Measurements from ENCODE around the gene ARID4A. TPM values are rescaled to one million over a fixed set of nuclear protein-coding genes. Genes with fewer than 3 reads are reported as not detected.
"Not testable (repeated sequence)": the region's sequence is repeated elsewhere in the genome, so short reads cannot be mapped to it uniquely, and the experiment has no call there.

The ARID4A gene
- total RNA-seq, 1 donor from 2014 or later = 9.5 TPM

GRCh38 chr14:58367296-58367695 is 68.9 kb downstream of the ARID4A start:
- no peak for ATAC-seq

GRCh38 chr14:58368956-58369355 is 70.6 kb downstream of the ARID4A start:
- no peak for ATAC-seq

GRCh38 chr14:58376791-58377190 is 78.4 kb downstream of the ARID4A start:
- ATAC-seq = no peak

GRCh38 chr14:58390830-58391229 is 92.5 kb downstream of the ARID4A start:
- ATAC-seq = no peak

GRCh38 chr14:58395562-58395811 is 97.1 kb downstream of the ARID4A start:
- no peak for ATAC-seq

- peak; percentile 93 for ATAC-seq
Observed at GRCh38 chr14:58395812-58396788, 97.7 kb downstream of the ARID4A start, which contains the start of gene TOMM20L. Gene TOMM20L (plus strand): TSS chr14:58395930. CDS start chr14:58395958, 28 bp downstream.

- no peak for ATAC-seq
Observed at GRCh38 chr14:58397156-58397555, 98.8 kb downstream of the ARID4A start.

- ATAC-seq = no peak
Observed at GRCh38 chr14:58398495-58398894, 100.1 kb downstream of the ARID4A start.

- ATAC-seq = no peak
Observed at GRCh38 chr14:58398895-58399294, 100.5 kb downstream of the ARID4A start.

- no peak for ATAC-seq
Observed at GRCh38 chr14:58401587-58401986, 103.2 kb downstream of the ARID4A start.

- no peak for ATAC-seq
Observed at GRCh38 chr14:58408681-58409215, 110.4 kb downstream of the ARID4A start.

- peak; percentile 33 for ATAC-seq
Observed at GRCh38 chr14:58414845-58415244, 116.5 kb downstream of the ARID4A start.

- ATAC-seq = no peak
Observed at GRCh38 chr14:58415636-58416547, 117.5 kb downstream of the ARID4A start.

- ATAC-seq = not testable (repeated sequence)
Observed at GRCh38 chr14:58416934-58417333, 118.6 kb downstream of the ARID4A start.

Other genes with a start within 250 kb of the ARID4A start
- gene ARMH4, start 146.3 kb upstream of the ARID4A start, total RNA-seq = 0.72 TPM
- gene ACTR10, start 98.4 kb upstream of the ARID4A start, total RNA-seq = 36.2 TPM
- gene PSMA3, start 53.7 kb upstream of the ARID4A start, total RNA-seq = 142 TPM
- not detected for gene TOMM20L, start 97.4 kb downstream of the ARID4A start, total RNA-seq
- 33.8 TPM for gene TIMM9, start 129.0 kb downstream of the ARID4A start, total RNA-seq
- gene KIAA0586, start 129.2 kb downstream of the ARID4A start, total RNA-seq = 11.9 TPM